Measurements from ENCODE around the gene HTRA2.

The HTRA2 gene

GRCh38 chr2:74566076-74566753, 36.5 kb downstream of the HTRA2 start:
- no peak for DNase-seq

- no peak for DNase-seq
Measured at GRCh38 chr2:74566754-74567085, 37.0 kb downstream of the HTRA2 start.

DNA sequence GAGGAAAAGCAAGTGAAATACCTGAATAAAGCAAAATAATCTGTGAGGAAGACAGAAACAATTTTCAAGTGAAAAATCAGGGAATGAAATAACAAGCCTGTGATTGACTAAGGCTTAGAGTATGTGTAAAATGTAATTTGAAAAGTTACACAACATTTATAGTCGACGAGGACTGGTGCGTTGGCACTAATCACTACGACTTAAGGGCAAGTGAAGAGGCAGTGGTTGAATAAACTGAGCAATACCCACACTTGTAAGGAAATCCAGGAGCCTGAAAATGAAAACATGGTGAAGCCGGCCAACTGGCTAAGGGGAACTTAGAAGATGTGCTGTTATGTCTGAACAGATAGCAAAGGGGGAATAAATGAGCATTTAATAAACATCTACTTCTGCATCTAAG, 38.1 kb downstream of the HTRA2 start:
- DNase-seq = no peak

DNA sequence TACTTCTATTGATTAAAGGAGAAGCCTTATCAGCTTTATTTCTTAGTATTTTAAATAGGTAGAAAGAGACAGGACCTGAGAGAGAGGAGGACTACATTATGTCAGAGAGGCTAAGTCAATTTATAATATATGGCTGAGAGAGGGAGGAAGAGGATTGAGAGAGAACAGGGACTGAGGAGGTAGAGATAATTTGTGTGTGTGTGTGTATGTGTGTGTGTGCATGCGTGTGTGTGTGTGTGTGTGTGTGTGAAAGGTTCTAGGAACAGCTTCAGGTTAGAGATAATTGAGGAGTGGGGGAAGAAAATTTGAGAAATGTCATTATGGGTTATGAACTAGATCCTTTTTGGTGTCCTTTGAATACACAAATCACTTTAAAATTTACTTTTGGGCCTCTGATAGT, 40.0 kb downstream of the HTRA2 start:
- DNase-seq = no peak

- DNase-seq = no peak
Measured at GRCh38 chr2:74571058-74571457, 41.3 kb downstream of the HTRA2 start.

DNA sequence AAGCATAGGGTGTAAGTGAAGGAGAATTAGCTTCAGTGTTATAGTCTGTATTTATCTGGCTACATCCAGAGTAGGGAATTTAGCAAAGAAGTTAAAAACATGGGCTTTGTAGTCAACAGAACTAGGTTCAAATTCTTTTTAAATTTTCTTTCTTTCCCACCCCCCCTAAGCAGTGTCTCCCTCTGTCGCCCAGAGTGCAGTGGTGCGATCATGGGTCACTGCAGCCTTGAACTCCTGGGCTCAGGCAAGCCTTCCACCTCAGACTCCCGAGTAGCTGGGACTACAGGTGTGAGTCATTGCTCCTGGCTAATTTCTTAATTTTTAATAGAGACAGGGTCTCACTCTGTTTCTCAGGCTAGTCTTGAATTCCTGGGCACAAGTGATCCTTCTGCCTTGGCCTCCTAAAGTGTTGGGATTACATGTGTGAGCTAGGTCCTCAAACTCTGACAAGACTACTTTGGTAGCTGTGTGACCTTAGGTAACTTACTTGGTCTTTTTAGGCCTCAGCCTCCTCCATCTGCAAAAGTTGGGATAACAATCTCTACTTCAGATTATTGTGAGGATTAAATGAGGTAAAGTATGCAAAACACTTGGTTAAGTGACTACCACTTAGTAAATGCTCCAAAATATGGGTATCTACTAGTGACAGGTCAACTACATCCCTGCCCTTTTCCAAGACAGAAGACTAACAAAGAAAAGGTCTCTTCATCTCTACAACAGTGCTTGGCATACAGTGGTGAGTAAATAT, 42.6 kb downstream of the HTRA2 start:
- DNase-seq = no peak

GRCh38 chr2:74573747-74574562, 44.2 kb downstream of the HTRA2 start:
- DNase-seq = peak; percentile 4 to 21

DNA sequence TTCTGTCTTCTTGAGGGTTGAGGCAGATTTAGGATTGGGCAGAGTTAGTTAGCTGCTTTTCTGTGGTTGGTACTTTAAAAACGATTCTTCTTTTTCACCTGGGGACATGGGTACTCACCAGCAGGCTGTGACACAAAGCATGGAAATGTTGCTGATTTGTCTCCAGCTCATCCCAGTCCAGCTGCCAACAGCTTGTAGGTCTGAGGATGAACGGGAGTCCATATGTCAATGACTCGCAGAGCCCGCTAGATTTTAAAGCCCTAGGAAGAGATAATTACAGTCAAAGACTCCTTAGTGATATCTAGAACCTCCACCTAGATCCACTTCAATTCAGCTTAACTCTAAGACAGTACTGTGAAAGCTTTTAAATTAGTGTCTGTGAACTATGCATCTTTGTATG, 45.6 kb downstream of the HTRA2 start:
- DNase-seq = no peak

DNA sequence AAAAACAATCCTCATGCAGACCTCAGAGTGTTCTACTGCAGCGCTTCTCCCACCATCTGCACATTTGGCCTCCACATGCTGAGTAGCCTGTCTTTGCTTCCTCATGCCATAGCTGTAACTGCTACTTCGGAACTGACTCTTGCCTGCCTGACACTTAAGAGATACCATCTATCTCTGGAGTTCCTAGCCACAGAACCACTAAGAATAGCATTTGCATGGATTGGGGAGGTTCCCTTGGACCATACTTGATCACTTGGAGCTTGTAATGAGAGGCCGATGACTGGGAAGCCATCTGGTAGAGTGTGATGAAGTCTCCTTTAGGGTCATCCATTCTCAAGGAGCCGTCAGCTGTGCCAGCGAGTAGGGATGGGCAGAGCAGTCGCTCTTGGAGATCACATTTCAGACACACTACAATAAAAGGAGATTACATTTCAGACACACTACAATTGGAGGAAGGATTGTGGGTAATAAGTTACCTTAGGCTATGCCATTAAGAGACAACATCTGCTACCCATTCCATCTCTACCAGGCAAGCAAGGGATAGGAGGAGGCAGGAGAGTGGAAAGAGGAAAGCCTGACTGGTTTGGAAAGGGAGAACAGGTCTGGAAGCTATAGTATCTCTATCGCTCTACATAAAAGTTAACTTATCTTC, 46.6 kb downstream of the HTRA2 start:
- DNase-seq = no peak

DNA sequence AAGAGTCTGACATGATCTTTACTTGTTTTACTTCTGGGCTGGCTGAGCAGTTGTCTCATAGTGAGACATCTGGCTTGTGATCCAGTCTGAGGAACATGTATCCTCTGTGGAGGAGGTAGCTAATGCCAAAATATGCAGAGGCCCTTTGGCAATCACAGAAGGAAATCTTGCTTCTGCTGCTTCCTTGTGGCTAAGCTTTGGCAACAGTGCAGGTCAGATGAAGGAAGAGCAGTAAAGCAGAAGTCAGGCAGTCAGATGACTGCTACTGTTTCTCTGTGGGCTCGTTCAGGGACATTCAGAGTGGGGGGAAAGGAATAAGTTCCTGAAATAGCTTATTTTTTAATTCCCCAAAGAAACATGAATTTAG, 47.1 kb downstream of the HTRA2 start:
- no peak for DNase-seq

GRCh38 chr2:74577448-74577847, 47.7 kb downstream of the HTRA2 start:
- peak in 1 of 2 experiments; percentile 27 for DNase-seq

GRCh38 chr2:74578408-74578807, 48.7 kb downstream of the HTRA2 start:
- no peak for DNase-seq

GRCh38 chr2:74581463-74581862, 51.7 kb downstream of the HTRA2 start:
- no peak for DNase-seq

- no peak for DNase-seq
Measured at GRCh38 chr2:74582184-74582583, 52.5 kb downstream of the HTRA2 start.
